ENCODE results near the gene EYS.
"Not testable (repeated sequence)": the region's sequence is repeated elsewhere in the genome, so short reads cannot be mapped to it uniquely, and the experiment has no call there.

EYS gene

DNA sequence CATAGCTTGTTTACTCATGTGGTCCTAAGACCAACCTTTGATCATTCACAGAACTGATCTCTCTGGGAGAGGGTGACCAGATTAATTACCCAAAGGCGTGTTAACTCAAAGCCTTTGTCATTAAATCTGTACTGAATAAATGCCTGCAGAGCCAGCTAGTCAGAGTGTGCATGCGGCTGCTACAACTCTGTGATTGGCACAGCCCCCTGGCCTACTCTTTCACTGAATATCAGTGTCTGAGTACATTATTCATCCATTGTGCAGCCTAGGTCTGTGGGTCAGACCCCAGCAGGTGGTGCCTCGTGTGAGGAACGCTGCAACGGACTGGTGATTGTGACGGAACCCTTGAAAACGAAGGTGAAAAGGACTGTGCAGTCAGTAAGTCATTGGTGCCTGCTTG lies 1407.8 kb downstream of the EYS start:
- DNase-seq (ENCODE audit: low spot score): no peak

DNA sequence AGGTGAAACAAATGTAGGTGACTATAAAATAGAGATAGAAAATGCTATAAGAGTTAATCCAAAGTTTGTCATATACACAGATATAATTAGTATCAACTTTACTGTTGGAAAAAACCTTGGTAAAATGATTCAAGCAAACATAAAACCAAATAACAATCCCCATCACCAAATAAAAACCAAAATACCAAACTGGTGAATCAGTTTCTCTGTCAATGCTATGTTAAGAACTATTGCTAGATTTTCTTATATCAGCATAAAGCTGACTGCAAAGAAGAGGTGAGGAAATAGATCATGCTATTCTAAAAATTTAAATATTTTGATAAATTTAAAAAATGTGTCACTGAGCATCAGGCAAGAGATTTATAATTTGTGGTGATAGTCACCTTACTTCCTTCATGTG lies 1413.0 kb downstream of the EYS start:
- DNase-seq (ENCODE audit: low spot score): no peak

DNA sequence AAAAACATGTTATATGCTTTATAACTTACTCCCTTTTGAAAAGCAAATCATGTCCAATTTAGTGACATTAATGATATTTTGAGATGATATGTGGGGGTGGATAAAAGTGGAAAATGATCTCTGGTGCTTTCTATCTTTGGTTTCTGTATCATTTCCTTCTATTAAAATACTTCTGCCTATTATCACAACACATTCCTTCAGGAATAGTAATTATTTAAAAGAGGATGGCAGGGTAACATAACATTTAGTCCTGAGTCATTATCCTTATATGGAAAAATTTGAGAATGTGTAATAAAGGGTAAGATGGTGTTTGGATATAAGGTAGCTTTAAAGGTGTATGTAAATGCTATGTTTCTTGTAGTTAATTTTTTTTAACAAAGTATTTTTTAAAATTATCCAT lies 1413.7 kb downstream of the EYS start:
- DNase-seq (ENCODE audit: low spot score): no peak

DNA sequence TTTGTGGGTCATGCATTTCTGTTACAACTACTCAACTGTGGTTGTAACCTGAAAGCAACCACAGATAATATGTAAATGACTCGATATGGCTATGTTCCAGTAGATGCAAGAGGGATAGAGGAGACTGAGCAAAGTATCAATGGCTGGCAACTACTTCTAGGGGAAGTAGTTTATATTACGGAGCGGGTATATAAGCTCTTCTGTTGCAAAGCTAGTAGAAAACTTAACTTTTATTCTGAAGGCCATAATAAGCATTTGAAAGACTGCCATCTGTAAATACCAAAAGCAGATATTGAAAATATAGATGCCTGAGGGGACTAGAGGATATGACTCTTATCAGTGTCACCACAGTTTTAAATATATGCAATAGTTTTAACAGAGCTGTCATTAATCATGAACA lies 1416.2 kb downstream of the EYS start:
- DNase-seq (ENCODE audit: low spot score): no peak

GRCh38 chr6:64289931-64290330 lies 1417.1 kb downstream of the EYS start:
- DNase-seq (ENCODE audit: low spot score): no peak

DNA sequence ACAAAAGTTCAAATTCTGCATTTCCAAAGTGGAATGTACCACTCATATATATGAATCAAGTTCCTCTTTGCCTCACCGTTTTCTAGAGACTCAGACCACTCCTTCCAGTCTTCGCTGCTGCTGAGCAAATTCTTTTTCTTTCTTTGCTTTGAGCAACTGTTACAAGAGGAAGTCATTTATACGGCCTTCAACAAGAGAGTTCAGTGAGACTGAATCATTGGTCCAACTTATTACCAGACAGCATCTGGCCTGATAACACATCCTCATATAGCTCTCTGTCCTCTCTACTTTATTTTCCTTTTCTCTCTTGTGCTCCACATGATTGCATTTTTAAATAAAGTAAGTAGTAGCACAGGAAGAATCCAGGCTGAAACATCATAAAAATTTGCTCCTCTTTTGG lies 1418.7 kb downstream of the EYS start:
- DNase-seq (ENCODE audit: low spot score): no peak

DNA sequence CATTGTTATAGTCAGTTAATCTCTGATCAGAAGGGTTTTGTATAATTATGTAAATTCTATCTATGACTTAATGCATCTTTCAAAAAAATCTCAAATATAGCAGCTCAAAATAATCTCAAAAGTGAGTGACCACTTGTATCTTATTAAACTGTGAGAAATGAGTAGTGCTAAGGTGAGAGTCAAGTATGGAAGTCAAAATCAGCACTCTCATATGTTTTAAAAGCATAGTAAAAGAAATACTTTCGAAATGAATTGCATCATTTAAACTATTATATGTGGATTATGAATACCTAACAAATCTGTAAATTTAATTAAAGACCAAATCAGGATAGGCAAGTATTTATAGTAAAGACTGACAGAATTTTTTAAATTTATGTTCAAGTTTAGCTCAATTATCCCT lies 1425.9 kb downstream of the EYS start:
- no peak for DNase-seq (ENCODE audit: low spot score)

DNA sequence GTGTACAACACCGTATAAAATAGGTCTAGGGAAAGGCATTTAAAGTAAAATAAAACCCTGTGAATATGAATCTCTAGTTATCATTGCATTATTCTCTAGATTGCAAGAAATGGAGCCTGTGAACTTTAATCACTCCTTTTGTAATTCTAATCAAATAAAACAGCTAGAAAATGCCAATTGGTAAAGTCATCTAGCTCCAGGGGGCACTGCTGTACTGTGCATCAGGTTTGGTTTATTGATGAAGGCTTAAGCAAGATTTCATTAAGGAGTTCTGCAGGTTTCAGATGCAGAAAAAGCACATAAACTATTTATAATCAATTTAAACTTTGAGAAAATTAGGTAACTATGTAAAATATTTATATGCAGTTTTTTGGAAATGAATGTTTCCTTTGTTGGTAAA lies 1426.5 kb downstream of the EYS start:
- no peak for DNase-seq (ENCODE audit: low spot score)

- no peak for DNase-seq (ENCODE audit: low spot score)
Measured at GRCh38 chr6:64270083-64270482, 1436.9 kb downstream of the EYS start.

DNA sequence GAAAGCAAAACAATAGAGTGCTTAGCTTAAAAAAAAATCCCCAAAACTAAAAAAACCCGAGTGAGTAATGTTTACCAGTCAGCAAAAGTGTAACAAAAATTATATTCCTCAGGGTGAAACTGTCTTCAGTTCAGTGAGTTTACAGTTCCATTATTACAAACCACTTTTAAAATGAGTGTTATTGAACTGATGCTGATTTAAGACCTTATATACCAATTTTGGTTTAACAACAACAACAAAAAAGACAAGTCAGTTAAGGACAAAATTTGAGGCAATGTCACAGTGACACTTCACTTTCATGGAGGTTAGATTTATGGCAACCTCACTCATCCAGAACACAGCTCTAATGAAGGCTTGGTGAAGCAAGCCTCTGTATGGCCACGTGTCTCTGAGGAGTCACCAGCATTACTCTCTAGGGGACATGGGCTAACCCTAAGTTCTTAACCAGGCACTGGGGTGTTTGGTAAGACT lies 1440.6 kb downstream of the EYS start:
- DNase-seq (ENCODE audit: low spot score): no peak

DNA sequence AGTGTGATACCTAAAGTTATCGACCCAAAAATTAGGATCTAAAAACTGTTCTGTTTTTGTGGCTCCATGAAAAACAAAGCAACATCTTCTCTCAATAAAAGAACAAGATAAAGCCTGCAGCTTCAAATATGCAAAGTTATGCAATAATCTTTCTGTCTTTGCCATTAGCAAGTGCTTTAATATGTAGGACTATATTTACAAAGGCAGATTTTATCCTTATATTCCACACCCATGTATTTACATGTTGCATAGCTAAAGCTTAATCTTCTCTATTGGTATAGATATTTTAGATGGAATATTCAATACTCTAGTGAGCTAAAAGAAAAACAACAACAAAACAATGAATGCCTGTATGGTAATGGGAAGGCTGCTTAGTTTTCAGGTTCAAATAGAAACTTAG lies 1443.2 kb downstream of the EYS start:
- no peak for DNase-seq (ENCODE audit: low spot score)

DNA sequence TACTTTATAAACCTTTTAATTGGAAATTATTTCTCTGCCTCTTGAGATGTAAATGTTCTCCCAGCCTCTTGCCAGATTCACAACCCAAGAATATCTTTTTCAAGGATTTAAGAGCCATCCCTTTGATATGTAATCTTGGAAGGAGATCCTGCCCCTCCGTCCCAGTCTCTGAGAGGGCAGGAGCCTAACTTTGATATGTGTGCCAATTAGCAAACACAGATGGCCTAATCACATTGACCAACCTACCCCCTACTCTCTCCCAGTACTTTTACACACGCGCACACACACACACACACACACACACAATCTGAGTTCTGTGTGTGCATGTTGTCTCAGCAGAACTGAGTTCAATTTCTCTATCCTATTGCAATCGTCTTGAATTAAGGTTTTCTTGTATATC lies 1447.7 kb downstream of the EYS start:
- DNase-seq (ENCODE audit: low spot score): no peak

DNA sequence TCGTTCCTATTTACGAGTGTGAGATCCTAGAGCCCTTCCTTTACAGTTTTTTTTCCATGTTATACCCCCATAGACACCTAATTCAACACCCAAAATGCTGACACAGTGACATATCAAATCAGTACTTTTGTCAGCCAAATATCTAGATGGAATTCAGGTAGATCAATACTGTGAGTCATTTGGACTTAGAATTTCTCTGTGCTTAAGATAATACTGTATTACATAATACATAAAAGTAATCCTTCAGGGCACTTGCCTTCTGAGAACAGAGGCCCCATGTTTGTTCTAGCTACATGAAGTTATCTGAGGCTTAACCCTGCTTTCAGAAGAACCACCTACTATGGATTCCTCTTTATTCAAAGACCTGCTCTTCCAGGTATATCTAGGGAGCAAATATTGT lies 1448.3 kb downstream of the EYS start:
- no peak for DNase-seq (ENCODE audit: low spot score)

DNA sequence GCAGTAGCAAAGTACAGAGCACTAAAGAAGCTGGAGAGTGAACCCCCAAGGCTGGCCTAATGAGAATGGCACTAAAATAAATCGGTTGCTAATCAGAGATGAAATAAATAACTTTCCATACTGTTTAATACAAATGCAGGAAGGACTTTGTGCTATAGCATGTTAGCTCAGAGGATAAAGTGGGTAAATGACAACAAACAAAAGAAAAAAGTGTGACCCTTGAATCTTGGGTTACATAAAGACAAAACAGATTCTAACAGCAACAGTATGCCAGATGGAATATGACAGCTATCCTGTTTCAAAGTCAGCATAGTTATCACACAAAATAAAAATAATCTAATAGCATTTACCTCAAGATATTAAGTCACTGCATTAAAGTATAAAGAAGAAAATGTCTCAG lies 1448.7 kb downstream of the EYS start:
- DNase-seq (ENCODE audit: low spot score): no peak

DNA sequence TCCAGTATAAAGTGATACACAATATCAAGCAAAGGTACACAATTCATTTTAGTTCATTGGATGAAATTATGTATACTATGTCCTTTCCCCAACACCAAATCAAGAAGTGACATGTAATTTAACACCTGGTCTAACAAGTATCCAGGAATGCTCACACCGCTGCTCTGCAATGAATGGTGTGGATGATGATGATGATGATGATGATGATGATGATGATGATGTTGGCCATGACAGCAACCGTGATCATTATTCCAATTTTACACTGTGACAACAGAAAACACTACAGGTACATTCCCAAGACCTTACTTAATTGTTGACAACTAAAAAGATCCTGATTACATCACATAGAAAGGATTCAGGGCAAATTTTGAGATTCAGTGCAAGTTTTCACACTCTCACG lies 1449.4 kb downstream of the EYS start:
- no peak for DNase-seq (ENCODE audit: low spot score)

DNA sequence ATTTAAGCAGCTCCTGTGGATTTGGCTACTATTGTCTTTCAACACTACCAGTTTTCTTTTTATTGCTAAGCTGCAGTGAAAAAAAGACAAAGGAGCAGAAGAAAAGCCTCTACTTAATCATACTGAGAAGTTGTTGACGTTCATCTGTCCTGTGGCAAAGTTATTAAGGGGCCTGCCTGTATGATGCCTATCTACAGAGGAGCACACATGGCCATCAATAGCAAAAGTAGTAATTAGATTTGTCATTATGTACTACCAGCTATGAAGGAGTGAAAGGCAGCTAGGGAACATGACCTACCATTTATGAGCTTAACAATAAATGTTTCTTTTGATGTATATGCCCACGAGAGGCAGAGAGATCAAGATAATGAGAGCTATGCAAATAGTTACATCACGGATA lies 1450.5 kb downstream of the EYS start:
- DNase-seq (ENCODE audit: low spot score): no peak

GRCh38 chr6:64255000-64255399 lies 1452.0 kb downstream of the EYS start:
- DNase-seq (ENCODE audit: low spot score): no peak

- no peak for DNase-seq (ENCODE audit: low spot score)
Measured at GRCh38 chr6:64254558-64254957, 1452.5 kb downstream of the EYS start.

- DNase-seq (ENCODE audit: low spot score): no peak
Measured at GRCh38 chr6:64252256-64252655, 1454.8 kb downstream of the EYS start.

- no peak for DNase-seq (ENCODE audit: low spot score)
Measured at GRCh38 chr6:64250126-64250525, 1456.9 kb downstream of the EYS start.

- DNase-seq (ENCODE audit: low spot score): no peak
Measured at GRCh38 chr6:64249115-64249514, 1457.9 kb downstream of the EYS start.

DNA sequence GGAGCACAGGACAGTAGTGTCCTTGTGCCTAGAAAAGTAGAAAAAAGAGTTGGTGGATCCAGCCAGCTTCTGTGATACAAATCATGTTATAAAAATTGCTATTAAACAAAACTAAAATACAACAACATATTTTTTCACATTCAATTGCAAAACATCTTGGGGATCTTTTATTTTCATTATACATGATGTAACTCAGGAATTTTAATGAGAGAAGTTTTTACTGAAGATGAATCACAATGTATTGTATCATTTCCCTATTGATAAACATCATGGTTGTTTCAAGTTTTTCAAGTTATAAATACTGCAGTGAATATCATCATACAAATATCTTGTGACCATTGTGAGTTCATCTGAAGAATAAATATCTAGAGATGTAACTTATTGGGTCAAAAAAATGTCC lies 1463.4 kb downstream of the EYS start:
- DNase-seq (ENCODE audit: low spot score): no peak

- not testable (repeated sequence) for DNase-seq (ENCODE audit: low spot score)
Measured at GRCh38 chr6:64238908-64239307, 1468.1 kb downstream of the EYS start.

DNA sequence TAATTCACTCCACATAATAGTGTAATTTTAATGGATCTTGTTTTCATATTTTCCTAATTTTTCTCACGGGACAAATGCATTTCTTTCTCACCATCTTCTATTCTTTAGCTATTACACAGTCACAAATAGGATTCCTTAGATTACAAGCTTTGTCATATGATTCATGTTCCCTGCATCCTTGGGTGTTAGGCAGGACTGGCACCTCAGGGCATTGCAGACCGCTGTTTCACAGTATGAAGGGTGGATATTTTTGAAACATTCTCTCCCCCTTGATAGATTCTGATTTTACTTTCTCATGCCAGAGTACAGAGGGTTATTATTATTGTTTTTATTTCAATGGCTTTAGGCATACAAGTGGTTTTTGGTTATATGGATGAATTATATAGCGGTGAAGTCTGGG lies 1469.0 kb downstream of the EYS start:
- DNase-seq (ENCODE audit: low spot score): no peak

DNA sequence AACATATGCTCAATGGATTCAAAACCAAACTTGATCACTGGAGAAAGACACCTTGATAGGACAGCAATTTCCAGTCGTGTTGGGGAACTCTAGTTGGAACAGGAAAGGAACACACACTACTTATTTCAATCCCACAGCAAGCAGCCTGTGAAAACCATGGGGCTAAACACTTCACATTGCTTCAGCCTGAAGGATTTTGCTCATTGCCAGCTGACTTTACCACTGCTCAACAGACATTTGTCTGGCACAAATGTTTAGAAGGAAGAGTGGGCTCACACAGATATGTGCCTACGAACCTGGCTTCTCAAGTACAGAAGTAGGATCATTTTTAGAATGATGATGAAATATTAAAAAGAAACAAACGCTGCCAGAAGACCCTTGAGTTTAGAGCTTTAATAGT lies 1473.3 kb downstream of the EYS start:
- no peak for DNase-seq (ENCODE audit: low spot score)

All from AG08395 (cell line).